Stomach (tissue), 4 donors: ENCODE data around the gene TOMM5.

ENCODE experiments used
- EP300 ChIP-seq: sonication (generic); formaldehyde crosslinking; IDR thresholded peaks from one replicate; pipeline ENCODE4 v1.6.1; 2017; ENCODE audit warnings: antibody characterized with exemption
- POLR2A ChIP-seq, 4 donors: fragments of 450-650 bp; IDR thresholded peaks; one replicate each; pipeline ENCODE4 v1.6.1; 2016; ENCODE audit warnings: antibody characterized with exemption in 4 of 4, control low read depth in 2 of 4, mild to moderate bottlenecking in 1 of 4, moderate library complexity in 1 of 4
- POLR2AphosphoS5 ChIP-seq, 3 donors: sonication (generic); formaldehyde crosslinking; IDR thresholded peaks; one replicate each; pipeline ENCODE4 v1.6.1; 2016; ENCODE audit warnings: antibody characterized with exemption in 3 of 3
- TF ChIP-seq, protein P1 (sequence below), 7 experiments: fragments of 450-650 bp in 4 of 7; fragments of 200-600 bp in 3 of 7; sonication (generic) in 3 of 7; IDR thresholded peaks; one replicate each; pipeline ENCODE4 v1.5.1; 2016 to 2019; ENCODE audit warnings: antibody characterized with exemption in 7 of 7, control low read depth in 2 of 7, mild to moderate bottlenecking in 1 of 7

DNA sequence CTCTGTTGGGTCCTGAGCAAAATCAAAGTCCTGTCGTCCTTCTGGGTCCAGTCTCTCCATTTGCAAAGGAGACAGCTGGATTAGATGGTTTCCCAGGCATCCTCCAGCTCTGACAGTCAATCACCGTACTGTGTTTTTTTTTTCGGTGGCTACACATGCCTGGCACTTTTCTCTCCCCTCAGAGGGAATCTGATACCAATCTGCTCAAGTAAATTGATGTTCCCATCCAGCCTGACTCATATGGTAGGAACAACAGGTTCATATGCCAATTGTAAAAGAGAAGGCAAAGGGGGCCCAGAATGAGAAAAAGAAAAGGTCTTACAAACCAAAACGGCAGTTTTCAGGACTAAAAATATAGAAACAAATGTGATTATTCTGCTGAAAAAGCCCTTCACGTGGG, 17.4 kb downstream of the TOMM5 start:
- TF ChIP-seq, protein P1, sequence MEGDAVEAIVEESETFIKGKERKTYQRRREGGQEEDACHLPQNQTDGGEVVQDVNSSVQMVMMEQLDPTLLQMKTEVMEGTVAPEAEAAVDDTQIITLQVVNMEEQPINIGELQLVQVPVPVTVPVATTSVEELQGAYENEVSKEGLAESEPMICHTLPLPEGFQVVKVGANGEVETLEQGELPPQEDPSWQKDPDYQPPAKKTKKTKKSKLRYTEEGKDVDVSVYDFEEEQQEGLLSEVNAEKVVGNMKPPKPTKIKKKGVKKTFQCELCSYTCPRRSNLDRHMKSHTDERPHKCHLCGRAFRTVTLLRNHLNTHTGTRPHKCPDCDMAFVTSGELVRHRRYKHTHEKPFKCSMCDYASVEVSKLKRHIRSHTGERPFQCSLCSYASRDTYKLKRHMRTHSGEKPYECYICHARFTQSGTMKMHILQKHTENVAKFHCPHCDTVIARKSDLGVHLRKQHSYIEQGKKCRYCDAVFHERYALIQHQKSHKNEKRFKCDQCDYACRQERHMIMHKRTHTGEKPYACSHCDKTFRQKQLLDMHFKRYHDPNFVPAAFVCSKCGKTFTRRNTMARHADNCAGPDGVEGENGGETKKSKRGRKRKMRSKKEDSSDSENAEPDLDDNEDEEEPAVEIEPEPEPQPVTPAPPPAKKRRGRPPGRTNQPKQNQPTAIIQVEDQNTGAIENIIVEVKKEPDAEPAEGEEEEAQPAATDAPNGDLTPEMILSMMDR (IDR thresholded peaks at IDR 0.05): no peak
- TF ChIP-seq EP300 (no peak), POLR2A (IDR thresholded peaks at IDR 0.05) (no peak), POLR2AphosphoS5 (IDR thresholded peaks at IDR 0.05) (no peak)
